Measurements from ENCODE around the gene EBI3. TPM values are rescaled to one million over a fixed set of nuclear protein-coding genes. Genes with fewer than 3 reads are reported as not detected.
A peak's percentile ranks its signal among the peaks of the same experiment; 100 is the strongest.
"Not testable (repeated sequence)": the region's sequence is repeated elsewhere in the genome, so short reads cannot be mapped to it uniquely, and the experiment has no call there.

The EBI3 gene
- polyA plus RNA-seq, 4 donors, result 0.18 to 0.68 (median 0.51) TPM

DNA sequence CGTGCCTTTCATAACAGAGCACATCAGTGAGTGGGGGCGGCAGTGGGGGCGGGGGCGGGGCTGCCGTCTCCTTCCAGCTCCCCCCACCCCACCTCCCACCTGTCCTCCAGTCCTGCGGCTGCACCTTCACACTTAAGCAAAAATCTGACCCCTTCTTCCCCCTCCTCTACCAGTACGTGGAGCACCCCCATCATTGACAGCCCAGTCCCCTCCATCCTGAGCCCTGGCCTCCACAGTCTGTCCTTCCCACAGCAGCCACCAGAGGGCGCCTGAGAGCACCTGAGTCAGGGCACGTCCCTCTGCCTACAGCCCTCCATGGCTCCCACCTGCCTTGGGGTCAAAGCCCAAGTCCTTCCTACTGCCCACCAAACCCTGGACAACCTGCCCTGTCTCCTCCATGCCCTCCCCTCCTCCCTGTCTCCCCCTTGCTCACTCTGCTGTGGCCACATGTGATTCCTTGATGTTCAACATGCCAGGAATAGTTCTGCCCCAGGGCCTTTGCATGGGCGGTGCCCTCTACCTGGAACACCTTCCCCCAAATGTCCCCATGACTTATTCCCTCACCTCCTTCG is 4.0 kb downstream of the EBI3 start:
- no peak for DNase-seq (ENCODE audit: low read depth in 4 of 4, low spot score in 2 of 4)

DNA sequence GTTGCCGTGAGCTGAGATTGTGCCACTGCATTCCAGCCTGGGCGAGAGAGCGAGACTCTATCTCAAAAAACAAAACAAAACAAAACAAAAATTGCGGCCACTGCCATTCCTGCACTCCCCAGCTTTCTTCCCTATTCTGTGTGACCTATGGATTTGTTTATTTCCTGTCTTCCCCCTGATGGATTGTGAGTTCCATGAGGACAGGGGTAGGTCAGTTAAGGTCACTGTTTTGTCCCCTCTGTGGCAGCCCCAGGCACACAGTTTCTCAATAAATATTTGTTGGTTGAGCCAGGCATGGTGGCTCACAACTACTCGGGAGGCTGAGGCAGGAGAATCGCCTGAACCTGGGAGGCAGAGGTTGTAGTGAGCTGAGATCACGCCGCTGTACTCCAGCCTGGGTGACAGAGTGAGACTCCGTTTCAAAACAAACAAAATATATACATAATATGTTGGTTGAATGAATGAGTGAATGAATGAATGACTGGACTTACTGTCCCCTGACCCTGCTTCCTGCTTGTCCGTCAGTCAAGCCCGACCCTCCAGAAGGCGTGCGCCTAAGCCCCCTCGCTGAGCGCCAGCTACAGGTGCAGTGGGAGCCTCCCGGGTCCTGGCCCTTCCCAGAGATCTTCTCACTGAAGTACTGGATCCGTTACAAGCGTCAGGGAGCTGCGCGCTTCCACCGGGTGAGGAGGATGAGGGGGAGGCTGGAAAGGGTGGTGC is 5.0 kb downstream of the EBI3 start:
- DNase-seq (ENCODE audit: low read depth in 4 of 4, low spot score in 2 of 4), result no peak

DNA sequence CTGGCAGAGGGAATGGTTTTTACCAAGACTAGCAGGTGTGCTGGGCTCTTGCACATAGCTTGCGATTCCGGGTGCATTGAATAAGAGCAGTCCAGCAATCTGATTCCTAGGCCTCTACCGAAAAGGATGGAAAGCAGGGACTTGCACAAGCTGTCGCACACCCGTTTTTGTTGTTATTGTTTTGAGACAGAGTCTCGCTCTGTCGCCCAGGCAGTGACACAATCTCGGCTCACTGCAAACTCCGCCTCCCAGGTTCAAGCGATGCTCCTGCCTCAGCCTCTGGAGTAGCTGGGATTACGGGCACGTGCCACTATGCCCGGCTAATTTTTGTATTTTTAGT is 5.5 kb downstream of the EBI3 start:
- no peak for DNase-seq (ENCODE audit: low read depth in 4 of 4, low spot score in 2 of 4)

DNA sequence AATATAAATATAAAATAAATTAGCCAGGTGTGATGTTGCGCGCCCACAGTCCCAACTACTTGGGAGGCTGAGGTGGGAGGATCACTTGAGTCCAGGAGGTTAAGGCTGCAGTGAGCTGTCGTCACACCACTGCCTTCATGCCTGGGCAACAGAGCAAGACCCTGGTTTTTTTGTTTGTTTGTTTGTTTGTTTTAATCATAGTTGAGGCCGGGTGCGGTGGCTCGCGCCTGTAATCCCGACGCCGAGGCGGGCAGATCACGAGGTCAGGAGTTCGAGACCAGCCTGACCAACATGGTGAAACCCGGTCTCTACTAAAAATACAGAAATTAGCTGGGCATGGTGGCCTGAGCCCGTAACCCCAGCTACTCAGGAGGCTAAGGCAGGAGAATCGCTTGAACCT is 8.2 kb downstream of the EBI3 start:
- not testable (repeated sequence) for DNase-seq (ENCODE audit: low read depth in 4 of 4, low spot score in 2 of 4)

DNA sequence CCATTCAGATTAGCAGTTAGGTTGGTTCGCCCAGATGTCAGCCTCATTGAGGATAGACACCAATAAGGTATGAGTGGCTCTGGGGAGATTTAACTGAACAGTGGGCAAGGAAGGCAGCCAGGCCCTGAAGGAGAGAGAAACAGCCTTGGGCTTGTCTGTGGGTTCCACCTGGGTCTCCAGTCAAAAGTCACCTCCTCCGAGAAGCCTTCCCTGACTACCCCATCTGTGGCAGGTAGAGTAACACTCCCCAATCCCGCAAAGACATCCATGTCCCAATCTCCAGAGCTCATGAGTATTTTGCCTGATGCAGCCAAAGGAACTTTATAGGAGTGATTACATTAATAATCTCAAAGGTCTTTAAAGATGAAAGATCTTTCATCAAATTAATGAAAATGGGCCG is 9.5 kb downstream of the EBI3 start:
- DNase-seq (ENCODE audit: low read depth in 4 of 4, low spot score in 2 of 4), result no peak

DNA sequence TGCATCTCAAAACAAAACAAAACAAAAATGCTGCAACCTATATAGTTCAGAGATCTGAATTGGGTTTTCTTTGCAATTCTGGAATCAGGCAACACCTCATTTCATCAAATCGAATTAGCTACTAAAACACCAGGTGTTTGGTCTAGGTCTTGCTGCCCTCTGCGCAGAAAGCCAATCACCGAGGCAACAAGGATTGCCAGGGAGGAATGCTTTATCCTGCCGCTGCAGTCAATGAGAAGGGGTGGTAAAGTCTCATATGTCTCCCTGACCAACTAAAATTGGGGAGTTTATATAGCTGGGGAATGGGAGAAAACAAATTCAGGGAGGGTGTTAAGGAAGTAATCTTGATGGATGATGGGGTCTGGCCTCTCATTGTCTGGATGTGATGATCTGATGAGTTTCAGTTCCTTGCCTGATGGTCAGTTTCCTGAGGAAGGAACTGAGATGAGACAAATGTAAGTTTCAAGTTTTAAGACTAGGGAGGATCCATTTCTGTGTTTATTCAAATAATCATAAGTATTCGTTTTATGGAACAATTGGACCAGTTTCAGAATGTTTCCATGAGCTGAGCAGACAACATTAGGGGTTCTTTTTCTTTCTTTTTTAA is 12.6 kb downstream of the EBI3 start:
- DNase-seq (ENCODE audit: low read depth in 4 of 4, low spot score in 2 of 4), result no peak

DNA sequence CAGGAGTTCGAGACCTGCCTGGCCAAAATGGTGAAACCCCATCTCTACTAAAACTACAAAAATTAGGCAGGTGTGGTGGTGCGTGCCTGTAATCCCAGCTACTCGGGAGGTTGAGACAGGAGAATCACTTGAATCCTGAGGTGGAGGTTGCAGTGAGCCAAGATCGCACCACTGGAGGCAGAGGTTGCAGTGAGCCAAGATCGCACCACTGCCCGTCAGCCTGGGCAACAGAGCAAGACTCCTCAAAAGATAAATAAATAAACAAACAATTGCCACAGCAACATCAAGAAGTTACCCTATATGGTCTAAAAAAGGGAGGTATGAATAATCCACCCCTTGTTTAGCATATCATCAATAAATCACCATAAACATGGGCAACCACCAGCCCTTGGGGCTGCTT is 16.6 kb downstream of the EBI3 start:
- not testable (repeated sequence) for DNase-seq (ENCODE audit: low read depth in 4 of 4, low spot score in 2 of 4)

DNA sequence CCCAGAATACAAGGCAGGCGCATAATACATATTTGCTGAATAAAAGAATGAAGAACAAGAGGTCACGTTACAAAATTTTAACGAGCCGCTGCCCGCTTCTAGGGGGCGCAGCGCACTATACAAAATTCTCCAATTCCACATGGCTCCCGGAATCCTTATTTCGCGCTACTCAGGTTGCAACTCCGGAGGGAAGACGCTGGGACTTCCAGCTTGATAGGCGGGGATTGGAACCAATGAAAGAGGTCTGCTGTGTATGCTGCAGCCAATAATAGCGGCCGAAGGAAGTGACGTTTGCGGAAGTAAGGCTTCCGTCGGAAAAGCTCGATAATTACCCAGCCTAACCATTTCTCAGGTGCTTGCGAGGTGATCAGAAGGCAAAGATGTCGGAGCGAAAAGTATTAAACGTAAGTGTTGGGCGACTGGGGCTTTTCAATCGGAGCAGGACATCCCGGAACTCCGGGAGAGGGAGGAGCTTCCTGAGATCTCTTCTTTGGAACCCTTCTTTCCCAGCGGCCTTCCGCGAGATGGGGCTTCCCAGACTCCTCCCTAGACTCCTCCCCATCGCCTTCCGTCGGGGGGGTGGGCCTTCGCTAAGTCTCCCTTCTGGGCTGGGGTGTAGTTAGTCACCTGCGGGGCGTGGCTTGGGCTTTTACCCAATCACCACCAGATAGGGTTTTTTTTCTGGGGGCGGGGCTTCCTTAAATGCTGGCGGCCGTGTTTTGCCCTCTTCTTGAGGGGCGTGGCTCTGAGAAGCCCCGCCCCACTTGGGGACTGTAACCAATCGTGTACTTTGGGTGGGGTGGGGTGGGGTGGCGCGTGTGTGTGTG is 17.7 kb downstream of the EBI3 start, which contains the start of gene YJU2:
YJU2 (plus strand) TSS at position 314 of the 827 bp plus-strand sequence; CDS start at position 381, 67 bp downstream.
- peak; percentile 98 to 100 (median 99) for DNase-seq (ENCODE audit: low read depth in 4 of 4, low spot score in 2 of 4)

DNA sequence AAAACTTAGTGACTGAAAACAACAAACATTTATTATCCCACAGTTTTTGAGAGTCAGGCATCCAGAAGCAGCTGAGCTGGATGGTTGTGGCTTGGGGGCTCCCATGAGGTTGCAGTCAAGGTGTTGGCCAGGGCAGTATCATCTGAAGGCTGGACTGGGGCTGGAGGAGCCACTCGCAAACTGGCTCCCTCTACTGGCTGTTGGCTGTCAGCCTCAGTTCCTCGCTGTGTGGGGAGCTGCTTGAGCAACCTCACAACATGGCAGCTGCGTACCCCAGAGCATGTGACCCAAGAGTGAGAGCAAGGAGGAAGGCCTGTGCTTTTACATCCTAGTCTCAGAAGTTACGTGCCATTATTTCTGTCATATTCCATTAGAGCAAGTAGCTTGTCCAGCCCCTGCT is 27.2 kb downstream of the EBI3 start:
- DNase-seq (ENCODE audit: low read depth in 4 of 4, low spot score in 2 of 4), result no peak

DNA sequence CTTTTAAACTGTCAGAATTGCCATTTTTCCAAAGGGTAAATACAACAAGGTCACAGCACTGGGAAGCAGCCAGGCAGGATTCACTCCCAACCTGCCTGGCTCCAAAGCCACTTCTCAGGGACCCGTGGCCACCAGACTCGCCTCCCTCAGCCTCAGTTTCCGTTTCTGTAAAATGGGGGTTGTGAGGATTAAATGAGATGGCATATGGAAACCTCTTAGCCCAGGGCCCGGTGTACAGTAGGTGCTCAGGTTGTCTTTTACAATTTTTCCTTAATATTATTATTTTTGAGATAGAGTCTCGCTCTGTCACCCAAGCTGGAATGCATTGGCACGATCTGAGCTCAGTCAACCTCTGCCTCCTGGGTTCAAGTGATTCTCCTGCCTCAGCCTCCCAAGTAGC is 27.7 kb downstream of the EBI3 start:
- DNase-seq (ENCODE audit: low read depth in 4 of 4, low spot score in 2 of 4), result no peak

DNA sequence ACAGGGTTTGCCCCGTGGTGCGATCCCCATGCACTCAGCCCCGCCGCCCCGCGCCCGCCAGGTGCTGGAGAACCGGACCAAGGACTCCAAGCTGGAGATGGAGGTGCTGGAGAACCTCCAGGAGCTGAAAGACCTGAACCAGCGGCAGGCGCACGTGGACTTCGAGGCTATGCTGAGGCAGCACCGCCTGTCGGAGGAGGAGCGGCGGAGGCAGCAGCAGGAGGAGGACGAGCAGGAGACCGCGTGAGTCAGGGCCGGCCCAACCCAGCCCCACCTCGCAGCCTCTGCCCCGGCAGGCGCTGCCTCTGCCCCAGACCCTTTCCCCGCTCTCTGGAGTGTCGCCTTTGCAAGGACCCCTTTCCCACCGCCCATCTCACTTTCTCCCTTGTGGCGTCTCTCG is 28.9 kb downstream of the EBI3 start:
- DNase-seq (ENCODE audit: low read depth in 4 of 4, low spot score in 2 of 4), result no peak

DNA sequence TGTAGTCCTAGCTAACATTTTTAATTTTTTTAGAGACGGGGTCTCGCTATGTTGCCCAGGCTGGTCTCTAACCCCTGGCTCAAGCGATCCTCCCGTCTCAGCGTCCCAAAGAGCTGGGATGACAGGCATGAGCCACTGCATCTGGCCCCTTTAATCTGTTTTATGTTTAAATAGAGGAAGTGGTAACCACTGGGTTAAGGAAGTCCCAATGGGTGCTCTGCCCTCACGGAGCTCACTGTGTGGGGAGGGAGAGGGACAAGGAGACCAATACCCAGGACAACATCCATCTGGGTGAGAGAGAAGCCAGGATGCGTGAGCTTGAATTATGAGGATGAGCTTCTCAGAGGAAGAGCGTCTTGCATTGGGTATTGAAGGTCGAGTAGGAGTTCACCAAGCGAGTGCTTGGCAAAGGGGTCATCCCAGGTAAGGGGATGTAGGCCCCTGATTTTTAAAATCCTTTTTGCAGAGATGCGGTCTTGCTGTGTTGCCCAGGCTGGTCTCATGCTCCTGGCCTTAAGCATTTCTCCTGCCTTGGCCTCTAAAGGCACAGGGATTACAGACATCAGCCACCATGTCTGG is 31.4 kb downstream of the EBI3 start:
- no peak for DNase-seq (ENCODE audit: low read depth in 4 of 4, low spot score in 2 of 4)

DNA sequence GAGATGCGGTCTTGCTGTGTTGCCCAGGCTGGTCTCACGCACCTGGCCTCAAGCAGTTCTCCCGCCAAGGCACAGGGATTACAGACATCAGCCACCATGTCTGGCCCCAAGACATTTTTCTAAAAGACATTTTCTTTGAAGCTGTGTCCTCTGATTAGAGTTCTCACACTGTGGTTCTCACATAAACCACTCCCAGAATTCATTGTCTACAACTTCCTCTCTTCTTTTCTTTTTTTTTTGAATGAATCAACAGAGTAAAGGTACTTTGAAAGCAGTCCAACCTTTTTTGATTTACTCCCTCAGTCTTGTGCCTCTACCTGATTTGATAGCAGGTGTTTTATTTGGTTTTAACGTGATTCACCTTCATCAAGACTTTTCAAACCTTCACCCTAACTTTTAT is 35.5 kb downstream of the EBI3 start:
- DNase-seq (ENCODE audit: low read depth in 4 of 4, low spot score in 2 of 4), result no peak

DNA sequence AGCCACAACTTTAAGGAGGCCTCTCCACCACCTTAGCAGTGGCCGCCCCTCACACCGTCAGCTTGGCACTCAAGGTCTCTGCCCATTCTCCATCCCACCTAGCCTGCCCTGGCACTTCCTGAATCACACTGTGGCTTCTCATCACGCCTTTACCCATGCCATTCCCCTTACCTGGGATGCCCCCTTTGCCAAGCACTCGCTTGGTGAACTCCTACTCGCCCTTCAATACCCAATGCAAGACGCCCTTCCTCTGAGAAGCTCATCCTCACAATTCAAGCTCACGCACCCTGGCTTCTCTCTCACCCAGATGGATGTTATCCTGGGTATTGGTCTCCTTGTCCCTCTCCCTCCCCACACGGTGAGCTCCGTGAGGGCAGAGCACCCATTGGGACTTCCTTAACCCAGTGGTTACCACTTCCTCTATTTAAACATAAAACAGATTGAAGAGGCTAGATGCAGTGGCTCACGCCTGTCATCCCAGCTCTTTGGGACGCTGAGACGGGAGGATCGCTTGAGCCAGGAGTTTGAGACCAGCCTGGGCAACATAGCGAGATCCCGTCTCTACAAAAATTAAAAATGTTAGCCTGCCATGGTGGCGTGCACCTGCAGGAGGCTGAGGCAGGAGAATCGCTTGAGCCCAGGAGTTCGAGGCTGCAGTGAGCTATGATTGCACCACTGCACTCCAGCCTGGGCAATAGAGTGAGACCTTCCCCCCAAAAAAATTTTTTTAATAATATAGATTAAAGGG is 37.1 kb downstream of the EBI3 start:
- DNase-seq (ENCODE audit: low read depth in 4 of 4, low spot score in 2 of 4), result no peak

DNA sequence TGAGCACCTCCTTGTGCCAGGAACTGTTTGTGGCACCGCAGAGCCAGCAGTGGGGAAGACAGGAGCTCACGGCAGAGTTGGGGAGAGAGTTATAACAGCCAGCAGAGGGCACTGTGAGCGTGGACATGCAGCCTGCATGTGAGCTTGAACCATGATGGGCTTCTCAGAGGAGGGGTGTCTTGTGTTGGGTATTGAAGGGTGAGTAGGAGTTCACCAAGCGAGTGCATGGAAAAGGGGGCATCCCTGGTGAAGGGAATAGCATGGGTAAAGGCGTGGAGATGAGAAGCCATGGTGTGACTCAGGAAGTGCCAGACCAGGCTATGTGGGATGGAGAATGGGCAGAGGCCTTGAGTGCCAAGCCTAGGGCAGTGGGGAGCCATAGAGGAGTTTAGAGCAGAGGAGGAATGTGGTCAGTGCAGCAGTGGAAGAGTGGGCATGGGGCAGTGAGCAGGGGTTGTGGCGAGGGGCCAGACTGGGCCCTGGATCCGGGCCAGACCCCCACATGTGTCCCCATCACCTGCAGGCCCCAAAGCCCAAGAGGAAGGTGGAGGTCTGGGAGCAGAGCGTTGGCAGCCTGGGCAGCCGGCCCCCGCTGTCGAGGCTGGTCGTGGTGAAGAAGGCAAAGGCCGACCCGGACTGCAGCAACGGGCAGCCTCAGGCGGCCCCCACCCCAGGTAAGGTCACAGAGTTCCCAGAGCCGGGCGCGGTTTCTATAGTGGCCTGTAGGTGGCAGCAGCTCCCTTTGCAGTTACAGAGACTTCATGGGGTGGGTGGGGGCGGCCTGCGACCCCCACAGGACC is 38.0 kb downstream of the EBI3 start:
- DNase-seq (ENCODE audit: low read depth in 4 of 4, low spot score in 2 of 4), result no peak

DNA sequence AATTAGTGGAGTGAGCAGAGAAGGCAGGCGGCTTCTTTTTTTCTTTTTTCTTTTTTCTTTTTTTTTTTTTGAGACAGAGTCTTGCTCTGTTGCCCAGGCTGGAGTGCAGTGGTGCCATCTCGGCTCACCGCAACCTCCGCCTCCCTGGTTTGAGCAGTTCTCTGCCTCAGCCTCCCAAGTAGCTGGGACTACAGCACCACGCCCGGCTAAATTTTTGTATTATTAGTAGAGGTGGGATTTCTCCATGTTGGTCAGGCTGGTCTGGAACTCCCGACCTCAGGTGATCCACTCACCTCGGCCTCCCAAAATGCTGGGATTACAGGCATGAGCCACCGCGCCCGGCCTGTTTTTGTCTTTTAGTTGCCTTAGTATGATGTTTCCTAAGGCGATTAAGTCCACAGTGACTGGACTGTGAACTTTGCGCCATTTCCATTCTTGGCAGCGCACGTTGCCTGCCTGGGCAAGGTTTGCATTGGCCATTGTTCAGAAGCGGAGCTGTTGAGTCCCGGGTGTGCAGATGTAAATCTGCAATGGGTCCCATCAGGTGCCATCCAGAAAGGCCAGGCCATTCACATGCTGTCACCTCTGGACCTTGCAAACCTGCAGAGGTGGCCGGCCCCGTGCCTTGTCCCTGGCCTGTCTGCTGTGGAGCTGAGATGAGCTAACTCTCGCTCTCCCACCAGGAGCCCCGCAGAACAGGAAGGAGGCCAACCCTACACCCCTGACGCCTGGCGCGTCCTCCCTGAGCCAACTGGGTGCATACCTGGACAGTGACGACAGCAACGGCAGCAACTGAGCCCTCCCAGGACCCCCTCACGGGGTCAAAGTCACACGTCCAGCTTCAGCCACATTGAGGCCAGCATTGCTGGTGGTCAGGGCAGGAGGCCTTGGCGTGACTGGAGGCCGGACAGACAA is 38.8 kb downstream of the EBI3 start:
- no peak for DNase-seq (ENCODE audit: low read depth in 4 of 4, low spot score in 2 of 4)

DNA sequence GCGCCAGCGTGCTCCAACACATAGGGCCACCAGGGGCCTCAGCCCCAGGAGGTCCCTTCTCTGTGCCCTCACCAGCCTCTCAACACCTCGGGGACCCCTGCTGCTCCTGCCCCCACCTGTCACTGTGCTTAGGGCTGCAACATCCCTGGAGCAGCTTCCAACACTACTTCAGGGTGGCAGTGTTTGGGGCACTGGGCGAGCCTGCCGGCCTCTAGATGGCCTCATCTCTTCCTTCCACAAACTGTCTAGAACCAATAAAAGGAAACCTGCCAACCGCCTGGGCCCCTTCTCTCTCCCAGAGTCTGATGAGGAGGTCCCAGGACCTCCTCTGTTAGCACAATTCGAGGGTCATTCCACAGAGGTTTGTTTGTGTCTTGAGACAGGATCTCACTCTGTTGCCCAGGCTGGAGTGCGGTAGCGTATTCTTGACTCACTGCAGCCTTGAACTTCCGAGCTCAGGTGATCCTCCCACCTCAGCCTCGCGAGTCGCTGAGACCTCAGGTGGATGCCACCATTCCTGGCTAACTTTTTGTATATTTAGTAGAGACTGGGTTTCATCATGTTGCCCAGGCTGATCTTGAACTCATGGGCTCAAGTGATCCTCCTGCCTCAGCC is 39.6 kb downstream of the EBI3 start:
- no peak for DNase-seq (ENCODE audit: low read depth in 4 of 4, low spot score in 2 of 4)

DNA sequence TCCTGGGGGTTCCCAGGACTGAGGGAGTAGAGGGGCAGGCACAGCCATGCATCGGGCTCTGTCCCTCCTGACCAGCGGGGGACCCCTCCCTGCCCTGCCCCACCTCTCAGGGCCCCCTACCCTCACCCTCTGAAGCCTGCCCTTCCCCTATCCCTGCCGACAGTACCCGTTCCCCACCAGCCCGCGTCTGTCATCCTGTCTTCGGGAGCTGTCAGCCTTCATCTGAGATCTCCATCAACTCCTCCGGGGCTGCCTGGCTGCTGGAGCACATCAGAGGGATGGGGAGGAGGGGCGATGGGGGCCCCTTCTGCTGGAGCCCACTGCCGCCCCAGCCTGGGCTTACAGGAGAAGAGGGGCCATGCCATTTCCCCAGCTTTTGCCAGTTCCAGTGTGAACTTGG is 43.6 kb downstream of the EBI3 start:
- DNase-seq (ENCODE audit: low read depth in 4 of 4, low spot score in 2 of 4), result no peak
